SK-N-MC (cell line): ENCODE measurements around the gene SETD1B.

ENCODE experiments used
- EZH2 ChIP-seq: fragments of 200-600 bp; sonication (generic); IDR thresholded peaks from one replicate; pipeline ENCODE4 v1.6.1; 2017; ENCODE audit warnings: antibody characterized with exemption
- FOXP2 ChIP-seq: optimal IDR thresholded peaks from 2 replicates; pipeline ENCODE3; 2011; ENCODE audit warnings: mild to moderate bottlenecking, moderate library complexity; ENCODE audit not compliant: insufficient read depth; ENCODE audit errors: extremely low read length, control extremely low read depth
- POLR2AphosphoS5 ChIP-seq: IDR thresholded peaks from 2 replicates; pipeline ENCODE4 v1.6.1; 2012; ENCODE audit warnings: mild to moderate bottlenecking, low read depth, low read length, borderline replicate concordance

- TF ChIP-seq POLR2AphosphoS5 (no peak), FOXP2 (no peak), EZH2 (no peak)
Observed at GRCh38 chr12:121764808-121765207, 39.0 kb upstream of the SETD1B start.
